ENCODE data around the gene CYP2W1. TPM values are rescaled to one million over a fixed set of nuclear protein-coding genes. Genes with fewer than 3 reads are reported as not detected.

CYP2W1 gene
- total RNA-seq, 1 experiment from 2014 or later = not detected

GRCh38 chr7:1021366-1021765, 38.4 kb downstream of the CYP2W1 start (continued):
- TF ChIP-seq ZBTB33 (IDR thresholded peaks at IDR 0.05; ENCODE audit: extremely low read depth, insufficient replicate concordance, low read length) (no peak), ZFX (IDR thresholded peaks at IDR 0.05) (no peak), EGR1 (IDR thresholded peaks at IDR 0.05; ENCODE audit: low read depth) (no peak), CTCF (IDR thresholded peaks at IDR 0.05 in 2 of 3, conservative IDR thresholded peaks at IDR 0.05 in 1 of 3; ENCODE audit: borderline replicate concordance in 1 of 3, insufficient read depth in 1 of 3, low read depth in 2 of 3, low read length in 2 of 3) (no peak), POLR2A (IDR thresholded peaks at IDR 0.05; ENCODE audit: borderline replicate concordance, extremely low read depth, insufficient read depth, insufficient read length) (no peak)

GRCh38 chr7:1021931-1022330, 39.0 kb downstream of the CYP2W1 start:
- Histone ChIP-seq H3K4me3 (replicated peaks in 1 of 2; ENCODE audit: low read depth in 1 of 2, low read length in 2 of 2) (no peak overlapping the region), H3K27me3 (ENCODE audit: insufficient read depth, low read length) (no peaks in the 10 kb centered on the region), H3K9me3 (ENCODE audit: control insufficient read depth in 1 of 2, insufficient read depth in 1 of 2, low read depth in 1 of 2, low read length in 2 of 2) (no peaks in the 10 kb centered on the region), H3K36me3 (ENCODE audit: control insufficient read depth in 1 of 2, insufficient read depth in 2 of 2, low read length in 2 of 2) (peaks cover 0 to 18% of the 10 kb centered on the region in 2 experiments; a peak in 2 of 4 replicates), H3K9ac (ENCODE audit: low read length) (no peak overlapping the region), H3K4me1 (ENCODE audit: control insufficient read depth in 1 of 2, insufficient read depth in 2 of 2, low read length in 2 of 2) (peaks cover 0 to 3% of the 10 kb centered on the region in 2 experiments; a peak in 1 of 4 replicates), H3K27ac (ENCODE audit: low read depth, low read length) (no peak overlapping the region), H4K20me1 (ENCODE audit: insufficient read depth) (no peaks in the 10 kb centered on the region), H3K9me2 (ENCODE audit: insufficient read depth) (no peaks in the 10 kb centered on the region), H3K79me2 (ENCODE audit: insufficient read depth, low read length) (peaks cover 36% of the 10 kb centered on the region), H2AFZ (ENCODE audit: low read depth, low read length, poor library complexity, severe bottlenecking) (no peak overlapping the region), H3K4me2 (ENCODE audit: low read length) (no peak overlapping the region)
- POLR2A ChIA-PET = no interaction called here
- CTCF ChIA-PET = no interaction called here
- BruUV-seq (replicated peaks) = no TSS peak
- DNase-seq (ENCODE audit: low read depth, low spot score) (no peak), ATAC-seq (no peak)
- intact Hi-C loops (cut with micrococcal nuclease) = loop anchor here (2.0 kb wide), 1 partner anchor 43 kb away; no protein-coding TSS in a partner anchor
- RAD21 ChIA-PET (ENCODE audit: low non-redundant PET in 1 of 2, low total read pairs in 2 of 2, uncharacterized antibody in 2 of 2, unreplicated experiment in 2 of 2) = no interaction called here
- TF ChIP-seq POLR2AphosphoS5 (IDR thresholded peaks at IDR 0.05; ENCODE audit: low read depth, low read length) (0 out of 2 replicates have a peak, but pooled peaks have one; percentile 12), EZH2 (IDR thresholded peaks at IDR 0.05) (no peak), ZBTB33 (IDR thresholded peaks at IDR 0.05; ENCODE audit: extremely low read depth, insufficient replicate concordance, low read length) (no peak), REST (IDR thresholded peaks at IDR 0.05; ENCODE audit: low read depth) (no peak)
